Muscle of arm (tissue), 12 donors: ENCODE measurements around the gene DIP2B. TPM values are rescaled to one million over a fixed set of nuclear protein-coding genes. Genes with fewer than 3 reads are reported as not detected.

Experiments
- polyA plus RNA-seq, 12 donors: library from polyadenylated mRNA; unstranded; fragments of 120-200 nt; gene quantifications; one replicate each; pipeline ENCODE4 v1.2.1, GENCODE V29; 2013; ENCODE audit not compliant: insufficient read length in 12 of 12

Gene DIP2B
- polyA plus RNA-seq, 12 donors: 15.2 to 25.8 (median 21.5) TPM; not detected in 1

Other genes with a start within 250 kb of the DIP2B start
- 100 to 1,000 TPM; 109 to 218 (median 145) TPM for gene LIMA1, start 221.5 kb upstream of the DIP2B start, polyA plus RNA-seq
- gene FAM186A, start 108.4 kb upstream of the DIP2B start, polyA plus RNA-seq: 1 to 10 TPM in 1 of 12 donors, under 1 TPM in 9, not detected in 2; 0.09 to 1.1 (median 0.36) TPM
- gene LARP4, start 104.1 kb upstream of the DIP2B start, polyA plus RNA-seq: 10 to 100 TPM in 11 of 12 donors, not detected in 1; 21.3 to 32.0 (median 26.4) TPM